Epithelial cell of proximal tubule (primary cell): ENCODE results near the gene SPATC1L. TPM values are rescaled to one million over a fixed set of nuclear protein-coding genes. Genes with fewer than 3 reads are reported as not detected.
A peak's percentile ranks its signal among the peaks of the same experiment; 100 is the strongest.
"Not testable (repeated sequence)": the region's sequence is repeated elsewhere in the genome, so short reads cannot be mapped to it uniquely, and the experiment has no call there.

Experiments used
- DNase-seq: peaks from one replicate; pipeline ENCODE4 v3.0.0-alpha.2; 2011; ENCODE audit warnings: low read depth
- H3K4me3 ChIP-seq: 2 replicates; pipeline ENCODE4 v1.5.1; 2011; ENCODE audit warnings: low read depth, mild to moderate bottlenecking, low read length
- total RNA-seq: library from RNA; depleted of rRNA; stranded (reverse); fragments of >200 nt; gene quantifications from 2 replicates; pipeline ENCODE4 v1.2.3, GENCODE V29; 2015
- TF ChIP-seq, protein P1 (sequence below): conservative IDR thresholded peaks from 2 replicates; pipeline ENCODE4 v1.5.1; 2012; ENCODE audit warnings: low read depth, mild to moderate bottlenecking, low read length

The SPATC1L gene
- total RNA-seq, 1 donor from 2014 or later, result 22.0 TPM

GRCh38 chr21:46148106-46148505 lies 36.2 kb downstream of the SPATC1L start:
- TF ChIP-seq, protein P1, sequence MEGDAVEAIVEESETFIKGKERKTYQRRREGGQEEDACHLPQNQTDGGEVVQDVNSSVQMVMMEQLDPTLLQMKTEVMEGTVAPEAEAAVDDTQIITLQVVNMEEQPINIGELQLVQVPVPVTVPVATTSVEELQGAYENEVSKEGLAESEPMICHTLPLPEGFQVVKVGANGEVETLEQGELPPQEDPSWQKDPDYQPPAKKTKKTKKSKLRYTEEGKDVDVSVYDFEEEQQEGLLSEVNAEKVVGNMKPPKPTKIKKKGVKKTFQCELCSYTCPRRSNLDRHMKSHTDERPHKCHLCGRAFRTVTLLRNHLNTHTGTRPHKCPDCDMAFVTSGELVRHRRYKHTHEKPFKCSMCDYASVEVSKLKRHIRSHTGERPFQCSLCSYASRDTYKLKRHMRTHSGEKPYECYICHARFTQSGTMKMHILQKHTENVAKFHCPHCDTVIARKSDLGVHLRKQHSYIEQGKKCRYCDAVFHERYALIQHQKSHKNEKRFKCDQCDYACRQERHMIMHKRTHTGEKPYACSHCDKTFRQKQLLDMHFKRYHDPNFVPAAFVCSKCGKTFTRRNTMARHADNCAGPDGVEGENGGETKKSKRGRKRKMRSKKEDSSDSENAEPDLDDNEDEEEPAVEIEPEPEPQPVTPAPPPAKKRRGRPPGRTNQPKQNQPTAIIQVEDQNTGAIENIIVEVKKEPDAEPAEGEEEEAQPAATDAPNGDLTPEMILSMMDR, result no peak
- no peak overlapping the region for H3K4me3 ChIP-seq
- no peak for DNase-seq

DNA sequence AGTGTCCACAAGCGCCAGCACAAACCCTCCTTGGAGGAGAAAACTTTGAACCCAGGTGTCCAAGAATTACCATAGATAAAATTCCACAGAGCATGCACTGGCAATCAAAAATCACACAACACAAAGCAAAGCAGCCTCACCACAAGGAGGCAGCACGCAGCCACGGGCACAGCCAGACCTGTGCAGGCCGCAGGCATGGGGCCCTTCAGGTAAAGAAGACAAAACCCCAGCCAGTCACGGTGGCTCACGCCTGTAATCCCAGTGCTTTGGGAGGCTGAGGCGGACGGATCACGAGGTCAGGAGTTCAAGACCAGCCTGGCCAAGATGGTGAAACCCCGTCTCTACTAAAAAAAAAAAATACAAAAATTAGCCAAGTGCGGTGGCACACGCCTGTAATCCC lies 36.8 kb downstream of the SPATC1L start:
- H3K4me3 ChIP-seq, DNase-seq: not testable (repeated sequence)
- TF ChIP-seq, protein P1, result peak; percentile 77

GRCh38 chr21:46146856-46147255 lies 37.4 kb downstream of the SPATC1L start:
- TF ChIP-seq, protein P1, result no peak
- H3K4me3 ChIP-seq, result no peak overlapping the region
- DNase-seq, result no peak

- DNase-seq, result no peak
- H3K4me3 ChIP-seq, result no peak overlapping the region
- TF ChIP-seq, protein P1, result no peak
These were observed 38.2 kb downstream of the SPATC1L start for GRCh38 chr21:46145840-46146691.

GRCh38 chr21:46145159-46145839 lies 39.0 kb downstream of the SPATC1L start:
- DNase-seq, result no peak
- TF ChIP-seq, protein P1, result no peak
- H3K4me3 ChIP-seq, result no peak overlapping the region

DNA sequence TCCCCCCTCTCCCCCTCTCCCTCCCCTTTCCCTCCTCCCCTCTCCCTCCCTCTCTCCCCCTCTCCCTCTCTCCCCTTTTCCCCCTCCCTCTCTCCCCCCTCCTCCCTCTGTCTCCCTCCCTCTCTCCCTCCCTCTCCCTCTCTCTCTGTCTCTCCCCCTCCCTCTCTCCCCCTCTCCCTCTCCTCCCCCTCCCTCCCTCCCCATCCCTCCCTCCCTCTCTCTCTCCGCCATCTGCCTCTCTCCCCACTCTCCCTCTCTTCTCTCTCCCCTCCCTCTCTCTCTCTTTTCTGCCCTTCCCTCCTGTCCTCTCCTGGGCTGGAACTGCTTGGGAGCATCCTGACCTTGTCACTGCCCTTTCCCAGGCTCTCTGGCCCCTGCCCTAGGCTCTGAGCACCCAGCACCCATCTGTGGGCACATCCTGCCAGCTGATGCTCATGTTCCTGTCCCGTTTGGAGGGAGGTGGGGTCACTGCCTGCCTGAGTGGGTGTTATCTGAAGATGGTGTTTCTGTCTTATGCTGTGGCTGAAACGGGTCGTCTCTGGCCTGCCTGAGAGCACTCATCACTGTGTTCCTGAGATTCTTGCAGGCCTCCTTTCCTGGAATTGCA lies 39.7 kb downstream of the SPATC1L start:
- H3K4me3 ChIP-seq, result no peak overlapping the region
- TF ChIP-seq, protein P1, result no peak
- no peak for DNase-seq
